Lung (tissue), 12 donors: Measurements from ENCODE around the gene RNF7. TPM values are rescaled to one million over a fixed set of nuclear protein-coding genes. Genes with fewer than 3 reads are reported as not detected.

Source experiments
- ATAC-seq: fragments of 200-7000 bp; cut with Tn5 transposase; one replicate; pipeline ENCODE4 v1.9.1; 2020; ENCODE audit warnings: moderate number of reproducible peaks; ENCODE audit not compliant: insufficient read depth, low FRiP score
- DNase-seq, 3 donors: peaks; one replicate each; pipeline ENCODE4 v3.0.0-alpha.2; 2013 to 2017
- H3K27ac ChIP-seq, 2 donors: one replicate each; pipeline ENCODE4 v1.5.1; 2013; ENCODE audit warnings: mild to moderate bottlenecking in 2 of 2, moderate library complexity in 2 of 2, control low read depth in 1 of 2, inconsistent platforms in 1 of 2, low read depth in 1 of 2, low read length in 1 of 2
- H3K27me3 ChIP-seq, 3 donors: one replicate each; pipeline ENCODE4 v1.5.1; 2013; ENCODE audit warnings: low read length in 2 of 3; ENCODE audit not compliant: control insufficient read depth in 3 of 3, insufficient read depth in 3 of 3
- H3K36me3 ChIP-seq, 4 donors: one replicate each; pipeline ENCODE4 v1.5.1; 2013; ENCODE audit warnings: low read length in 4 of 4, mild to moderate bottlenecking in 1 of 4, moderate library complexity in 1 of 4; ENCODE audit not compliant: control insufficient read depth in 4 of 4, insufficient read depth in 4 of 4
- H3K4me1 ChIP-seq, 5 donors: one replicate each; pipeline ENCODE4 v1.5.1; 2013; ENCODE audit warnings: low read length in 5 of 5, mild to moderate bottlenecking in 2 of 5, moderate library complexity in 1 of 5; ENCODE audit not compliant: control insufficient read depth in 5 of 5, insufficient read depth in 5 of 5
- H3K4me3 ChIP-seq: one replicate; pipeline ENCODE4 v1.5.1; 2013; ENCODE audit warnings: mild to moderate bottlenecking, control low read depth, moderate library complexity
- H3K9ac ChIP-seq, 2 donors: one replicate each; pipeline ENCODE4 v1.5.1; 2013; ENCODE audit warnings: low read length in 2 of 2, control low read depth in 1 of 2; ENCODE audit not compliant: insufficient read depth in 1 of 2
- H3K9me3 ChIP-seq, 4 donors: one replicate each; pipeline ENCODE4 v1.5.1; 2013; ENCODE audit warnings: low read length in 3 of 4, mild to moderate bottlenecking in 1 of 4, moderate library complexity in 1 of 4; ENCODE audit not compliant: control insufficient read depth in 4 of 4, insufficient read depth in 3 of 4
- WGBS, 2 donors: extraction: QIAGEN DNeasy Blood & Tissue Kit; methylation state at CpG; one replicate each; pipeline ENCODE4 v1.1.7; 2013; 5-methylcytosine and 5-hydroxymethylcytosine counted together
- polyA plus RNA-seq, 2 donors: library from polyadenylated mRNA; stranded (reverse); fragments of 200-250 nt; gene quantifications; one replicate each; pipeline ENCODE4 v1.2.1, GENCODE V29; 2013
- total RNA-seq, 2 donors: library from RNA; depleted of rRNA in 1 of 2; stranded (reverse); fragments of >200 nt in 1 of 2; gene quantifications; one replicate each; pipeline ENCODE4 v1.2.1, GENCODE V29; 2014 to 2021
- TF ChIP-seq, protein P1 (sequence below): IDR thresholded peaks from 2 replicates; pipeline ENCODE4 v1.5.1; 2012; ENCODE audit warnings: mild to moderate bottlenecking; ENCODE audit errors: control extremely low read depth, extremely low read depth
- donor health status: control.
- donor health status: control.
- donor health status: Bipolar disorder and iron deficiency.
- donor health status: healthy.
- donor health status: DM: yes; HTN: yes; CAD: no.

The RNF7 gene
- total and polyA plus RNA-seq, 4 donors: 41.0 to 180 (median 86.2) TPM

DNA sequence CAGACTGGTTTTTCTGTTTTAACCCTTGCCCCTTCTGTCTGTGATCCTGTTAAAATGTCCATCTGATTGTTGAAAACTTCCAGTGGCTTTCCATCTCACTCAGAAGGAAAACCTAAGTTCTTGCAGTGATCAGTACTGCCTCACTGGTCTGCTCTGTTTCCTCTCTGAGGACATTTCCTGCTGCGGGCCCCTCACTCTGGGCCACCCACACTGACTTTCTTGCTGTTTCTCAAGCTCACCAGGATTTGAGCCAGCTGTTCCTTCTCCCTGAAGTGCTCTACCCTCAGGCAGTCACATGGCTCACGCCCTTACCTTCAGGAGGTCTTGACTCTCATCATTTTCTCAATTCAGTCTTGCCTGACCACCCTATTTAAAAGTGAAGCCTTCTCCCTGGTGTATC lies 26.9 kb downstream of the RNF7 start:
- Histone ChIP-seq H3K36me3 (no peaks in the 10 kb centered on the region), H3K4me1 (peaks cover 0 to 13% (median 4%) of the 10 kb centered on the region in 5 donors), H3K9me3 (no peaks in the 10 kb centered on the region), H3K27me3 (no peaks in the 10 kb centered on the region), H3K4me3 (no peak overlapping the region), H3K9ac (no peak overlapping the region), H3K27ac (no peak overlapping the region)
- 37 to 60% methylated on average over 2 of the region's 2 CpGs for WGBS, 2 donors
- peak; percentile 48 to 81 (median 58) for DNase-seq
- no peak for ATAC-seq
- TF ChIP-seq, protein P1, sequence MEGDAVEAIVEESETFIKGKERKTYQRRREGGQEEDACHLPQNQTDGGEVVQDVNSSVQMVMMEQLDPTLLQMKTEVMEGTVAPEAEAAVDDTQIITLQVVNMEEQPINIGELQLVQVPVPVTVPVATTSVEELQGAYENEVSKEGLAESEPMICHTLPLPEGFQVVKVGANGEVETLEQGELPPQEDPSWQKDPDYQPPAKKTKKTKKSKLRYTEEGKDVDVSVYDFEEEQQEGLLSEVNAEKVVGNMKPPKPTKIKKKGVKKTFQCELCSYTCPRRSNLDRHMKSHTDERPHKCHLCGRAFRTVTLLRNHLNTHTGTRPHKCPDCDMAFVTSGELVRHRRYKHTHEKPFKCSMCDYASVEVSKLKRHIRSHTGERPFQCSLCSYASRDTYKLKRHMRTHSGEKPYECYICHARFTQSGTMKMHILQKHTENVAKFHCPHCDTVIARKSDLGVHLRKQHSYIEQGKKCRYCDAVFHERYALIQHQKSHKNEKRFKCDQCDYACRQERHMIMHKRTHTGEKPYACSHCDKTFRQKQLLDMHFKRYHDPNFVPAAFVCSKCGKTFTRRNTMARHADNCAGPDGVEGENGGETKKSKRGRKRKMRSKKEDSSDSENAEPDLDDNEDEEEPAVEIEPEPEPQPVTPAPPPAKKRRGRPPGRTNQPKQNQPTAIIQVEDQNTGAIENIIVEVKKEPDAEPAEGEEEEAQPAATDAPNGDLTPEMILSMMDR: no peak

DNA sequence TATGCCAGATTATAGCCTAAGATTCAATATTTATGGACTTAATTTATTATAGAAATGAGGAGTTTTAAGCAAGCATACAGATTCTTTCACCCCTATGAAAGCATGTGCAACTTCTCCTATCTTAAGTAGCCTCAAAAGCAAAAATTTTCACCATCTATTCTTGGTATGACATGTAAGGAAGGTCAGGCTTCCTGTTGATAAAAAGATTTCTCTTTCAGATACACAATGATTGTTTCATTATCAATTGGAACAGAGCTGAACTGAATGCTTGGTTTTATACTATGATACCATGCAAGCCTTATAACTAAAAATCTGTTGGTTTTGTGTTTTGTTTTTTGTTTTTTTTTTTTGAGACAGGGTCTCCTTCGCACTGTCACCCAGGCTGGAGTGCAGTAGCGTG lies 29.0 kb downstream of the RNF7 start:
- H3K36me3 ChIP-seq: no peaks in the 10 kb centered on the region
- DNase-seq (no peak), ATAC-seq (no peak)
- H3K4me1 ChIP-seq: peaks cover 0 to 13% (median 4%) of the 10 kb centered on the region in 5 donors
- TF ChIP-seq, protein P1: no peak
- no peaks in the 10 kb centered on the region for H3K27me3 ChIP-seq
- H3K9ac ChIP-seq: no peak overlapping the region
- no peak overlapping the region for H3K4me3 ChIP-seq
- 56 to 64% methylated on average over 2 of the region's 2 CpGs for WGBS, 2 donors
- no peak overlapping the region for H3K27ac ChIP-seq
- H3K9me3 ChIP-seq: no peaks in the 10 kb centered on the region

DNA sequence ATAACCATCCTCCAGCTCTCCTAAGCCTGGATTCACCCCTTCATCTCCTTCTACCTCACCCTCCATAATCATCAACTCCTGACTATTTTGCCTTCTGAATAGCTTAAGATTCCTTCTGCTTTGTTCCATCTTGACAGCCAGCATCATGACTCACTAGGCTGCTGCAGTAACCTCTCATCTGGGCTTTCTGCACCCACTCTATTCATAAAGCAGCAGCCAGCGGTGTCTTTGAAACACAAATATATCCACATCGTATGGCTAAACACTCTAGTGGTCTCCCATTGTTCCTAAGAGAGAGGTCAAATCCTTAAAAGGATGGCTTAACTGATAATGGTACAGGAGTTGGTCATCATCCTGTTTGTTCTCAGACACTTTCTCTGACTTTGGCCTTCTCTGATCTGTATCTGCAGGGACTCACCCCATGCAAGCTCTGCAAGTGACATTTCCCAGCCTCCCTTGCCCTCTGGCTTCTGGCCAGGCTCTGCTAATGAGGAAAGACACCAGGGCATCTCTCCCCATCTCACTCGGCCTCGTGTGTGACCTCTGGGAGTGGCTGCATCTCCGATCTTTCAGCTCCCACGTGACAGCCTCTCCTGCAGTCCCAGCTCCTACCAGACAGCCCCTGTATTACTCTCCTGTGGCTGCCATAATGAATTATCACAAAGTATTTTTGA lies 31.3 kb downstream of the RNF7 start:
- no peak overlapping the region for H3K9ac ChIP-seq
- H3K4me1 ChIP-seq: peaks cover 0 to 12% (median 4%) of the 10 kb centered on the region in 5 donors
- ATAC-seq (no peak), DNase-seq (peak in 1 of 3 donors; percentile 27)
- no peaks in the 10 kb centered on the region for H3K27me3 ChIP-seq
- H3K4me3 ChIP-seq: no peak overlapping the region
- no peak overlapping the region for H3K27ac ChIP-seq
- TF ChIP-seq, protein P1: no peak
- no peaks in the 10 kb centered on the region for H3K36me3 ChIP-seq
- 54 to 70% methylated on average over 6 of the region's 6 CpGs for WGBS, 2 donors
- H3K9me3 ChIP-seq: no peaks in the 10 kb centered on the region
